Ishikawa (cell line): ENCODE measurements around the gene NOL12.

ENCODE experiments used
- CEBPB ChIP-seq: IDR thresholded peaks from 2 replicates; pipeline ENCODE4 v1.6.1; 2012
- CREB1 ChIP-seq: IDR thresholded peaks from 2 replicates; pipeline ENCODE4 v1.6.1; 2012; ENCODE audit warnings: low read depth
- EGR1 ChIP-seq: IDR thresholded peaks from 2 replicates; pipeline ENCODE4 v1.6.1; 2012
- EP300 ChIP-seq: IDR thresholded peaks from 2 replicates; pipeline ENCODE4 v1.6.1; 2012; ENCODE audit warnings: borderline replicate concordance
- FOXM1 ChIP-seq: IDR thresholded peaks from 2 replicates; pipeline ENCODE4 v1.6.1; 2012; ENCODE audit warnings: low read depth, borderline replicate concordance
- NFIC ChIP-seq: IDR thresholded peaks from 2 replicates; pipeline ENCODE4 v1.6.1; 2012
- RAD21 ChIP-seq: IDR thresholded peaks from 2 replicates; pipeline ENCODE4 v1.6.1; 2012; ENCODE audit warnings: low read depth
- TAF1 ChIP-seq: IDR thresholded peaks from 2 replicates; pipeline ENCODE4 v1.6.1; 2012; ENCODE audit warnings: low read depth, mild to moderate bottlenecking
- TCF12 ChIP-seq: IDR thresholded peaks from 2 replicates; pipeline ENCODE4 v1.6.1; 2012; ENCODE audit warnings: low read depth
- TEAD4 ChIP-seq: IDR thresholded peaks from 2 replicates; pipeline ENCODE4 v1.6.1; 2012
- YY1 ChIP-seq: IDR thresholded peaks from 2 replicates; pipeline ENCODE4 v1.6.1; 2012; ENCODE audit warnings: low read depth
- ZBTB7A ChIP-seq: IDR thresholded peaks from 2 replicates; pipeline ENCODE4 v1.6.1; 2012; ENCODE audit warnings: low read depth
- TF ChIP-seq, protein P1 (sequence below): IDR thresholded peaks from 2 replicates; pipeline ENCODE4 v1.6.1; 2012
- TF ChIP-seq, protein P2 (sequence below): IDR thresholded peaks from 2 replicates; pipeline ENCODE4 v1.6.1; 2012
- TF ChIP-seq, protein P3 (sequence below): IDR thresholded peaks from 2 replicates; pipeline ENCODE4 v1.6.1; 2012; ENCODE audit warnings: low read depth, mild to moderate bottlenecking

Gene NOL12

GRCh38 chr22:37690901-37691504 is 4.9 kb downstream of the NOL12 start:
- no peak for TF ChIP-seq YY1
- TF ChIP-seq, protein P1, sequence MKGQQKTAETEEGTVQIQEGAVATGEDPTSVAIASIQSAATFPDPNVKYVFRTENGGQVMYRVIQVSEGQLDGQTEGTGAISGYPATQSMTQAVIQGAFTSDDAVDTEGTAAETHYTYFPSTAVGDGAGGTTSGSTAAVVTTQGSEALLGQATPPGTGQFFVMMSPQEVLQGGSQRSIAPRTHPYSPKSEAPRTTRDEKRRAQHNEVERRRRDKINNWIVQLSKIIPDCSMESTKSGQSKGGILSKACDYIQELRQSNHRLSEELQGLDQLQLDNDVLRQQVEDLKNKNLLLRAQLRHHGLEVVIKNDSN = no peak

- TF ChIP-seq FOXM1 (no peak), EGR1 (no peak), TAF1 (no peak), RAD21 (no peak), TCF12 (no peak), EP300 (no peak), ZBTB7A (no peak), TEAD4 (no peak), CREB1 (no peak), YY1 (no peak), CEBPB (no peak), NFIC (no peak)
- TF ChIP-seq, protein P2, sequence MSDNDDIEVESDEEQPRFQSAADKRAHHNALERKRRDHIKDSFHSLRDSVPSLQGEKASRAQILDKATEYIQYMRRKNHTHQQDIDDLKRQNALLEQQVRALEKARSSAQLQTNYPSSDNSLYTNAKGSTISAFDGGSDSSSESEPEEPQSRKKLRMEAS = no peak
- TF ChIP-seq, protein P1 = no peak
- TF ChIP-seq, protein P3, sequence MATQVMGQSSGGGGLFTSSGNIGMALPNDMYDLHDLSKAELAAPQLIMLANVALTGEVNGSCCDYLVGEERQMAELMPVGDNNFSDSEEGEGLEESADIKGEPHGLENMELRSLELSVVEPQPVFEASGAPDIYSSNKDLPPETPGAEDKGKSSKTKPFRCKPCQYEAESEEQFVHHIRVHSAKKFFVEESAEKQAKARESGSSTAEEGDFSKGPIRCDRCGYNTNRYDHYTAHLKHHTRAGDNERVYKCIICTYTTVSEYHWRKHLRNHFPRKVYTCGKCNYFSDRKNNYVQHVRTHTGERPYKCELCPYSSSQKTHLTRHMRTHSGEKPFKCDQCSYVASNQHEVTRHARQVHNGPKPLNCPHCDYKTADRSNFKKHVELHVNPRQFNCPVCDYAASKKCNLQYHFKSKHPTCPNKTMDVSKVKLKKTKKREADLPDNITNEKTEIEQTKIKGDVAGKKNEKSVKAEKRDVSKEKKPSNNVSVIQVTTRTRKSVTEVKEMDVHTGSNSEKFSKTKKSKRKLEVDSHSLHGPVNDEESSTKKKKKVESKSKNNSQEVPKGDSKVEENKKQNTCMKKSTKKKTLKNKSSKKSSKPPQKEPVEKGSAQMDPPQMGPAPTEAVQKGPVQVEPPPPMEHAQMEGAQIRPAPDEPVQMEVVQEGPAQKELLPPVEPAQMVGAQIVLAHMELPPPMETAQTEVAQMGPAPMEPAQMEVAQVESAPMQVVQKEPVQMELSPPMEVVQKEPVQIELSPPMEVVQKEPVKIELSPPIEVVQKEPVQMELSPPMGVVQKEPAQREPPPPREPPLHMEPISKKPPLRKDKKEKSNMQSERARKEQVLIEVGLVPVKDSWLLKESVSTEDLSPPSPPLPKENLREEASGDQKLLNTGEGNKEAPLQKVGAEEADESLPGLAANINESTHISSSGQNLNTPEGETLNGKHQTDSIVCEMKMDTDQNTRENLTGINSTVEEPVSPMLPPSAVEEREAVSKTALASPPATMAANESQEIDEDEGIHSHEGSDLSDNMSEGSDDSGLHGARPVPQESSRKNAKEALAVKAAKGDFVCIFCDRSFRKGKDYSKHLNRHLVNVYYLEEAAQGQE = no peak
Measured at GRCh38 chr22:37692627-37693285, 6.6 kb downstream of the NOL12 start.

DNA sequence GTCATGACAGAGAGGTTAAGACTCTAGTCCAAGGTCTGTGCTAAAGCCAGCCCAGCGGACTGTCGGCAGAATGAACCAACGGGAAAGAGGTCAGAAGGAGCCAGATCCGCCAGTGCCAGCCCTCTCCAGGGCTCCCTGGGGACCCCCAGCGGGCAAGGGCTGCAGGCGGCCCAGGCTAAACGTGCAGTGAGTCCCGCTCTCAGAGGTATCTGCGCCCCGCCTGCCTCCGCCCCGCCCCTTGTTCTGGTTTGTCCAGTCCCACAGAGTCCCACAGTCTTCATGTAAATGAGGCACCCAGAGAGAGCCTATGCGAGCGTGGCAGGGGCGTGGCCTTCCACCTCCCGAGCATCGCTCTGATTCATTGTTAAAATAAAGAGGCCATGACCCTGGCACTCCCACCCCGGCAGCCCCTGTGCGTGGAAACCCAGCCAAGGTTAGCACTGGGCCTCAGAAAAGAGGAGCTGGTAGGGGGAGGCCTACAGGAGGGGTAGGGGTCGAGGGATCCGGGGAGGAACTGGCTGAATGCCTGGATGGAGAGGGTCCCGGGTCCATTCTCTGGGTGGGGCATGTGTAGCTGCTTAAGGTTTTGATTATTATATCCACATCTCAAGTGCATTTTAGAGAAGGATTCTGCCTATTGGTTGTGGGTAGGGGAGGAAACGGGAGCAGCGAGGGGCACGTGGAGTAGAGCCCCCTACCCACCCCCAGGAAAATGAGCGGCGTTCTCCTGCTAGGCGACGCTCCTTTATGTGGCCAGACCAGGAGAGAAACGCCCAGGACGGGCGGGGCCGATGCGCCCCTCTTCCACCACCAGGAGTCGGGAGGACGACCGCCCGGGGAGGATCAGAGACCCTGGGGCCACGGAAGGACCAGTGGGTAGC is 10.8 kb downstream of the NOL12 start, which contains the start of gene TRIOBP:
Gene TRIOBP, plus strand, starts transcription at position 392 of the 881 bp plus-strand sequence. CDS start 4,318 bp downstream, outside the sequence.
- TF ChIP-seq ZBTB7A = peak; percentile 96
- no peak for TF ChIP-seq CREB1
- TF ChIP-seq, protein P2 = peak; percentile 6; the same call in 1 of the 2 replicates
- peak; percentile 37 for TF ChIP-seq RAD21
- TF ChIP-seq TEAD4 = peak; percentile 7; the same call in 1 of the 2 replicates

- TF ChIP-seq TCF12 (no peak), EGR1 (no peak), TEAD4 (no peak)
- TF ChIP-seq, protein P3 = no peak
- TF ChIP-seq, protein P2 = no peak
Measured at GRCh38 chr22:37697538-37697835, 11.3 kb downstream of the NOL12 start.

GRCh38 chr22:37701141-37701786 is 15.1 kb downstream of the NOL12 start:
- TF ChIP-seq RAD21 = no peak
- TF ChIP-seq, protein P3 = no peak
